Liver (tissue), 9 donors: Measurements from ENCODE around the gene STKLD1. TPM values are rescaled to one million over a fixed set of nuclear protein-coding genes. Genes with fewer than 3 reads are reported as not detected.

Experiments used
- DNase-seq: peaks from one replicate; pipeline ENCODE4 v3.0.0-alpha.2; 2017; ENCODE audit warnings: low spot score
- H3K27ac ChIP-seq, 2 donors: one replicate each; pipeline ENCODE4 v1.7.0; 2013; ENCODE audit warnings: inconsistent platforms in 2 of 2, low read length in 2 of 2, control low read depth in 1 of 2, low read depth in 1 of 2, mild to moderate bottlenecking in 1 of 2
- H3K27me3 ChIP-seq, 4 donors: one replicate each; pipeline versions ENCODE4 v1.6.1 to v1.7.0; 2013; ENCODE audit warnings: low read length in 3 of 4, inconsistent platforms in 1 of 4, mild to moderate bottlenecking in 1 of 4, moderate library complexity in 1 of 4; ENCODE audit not compliant: control insufficient read depth in 4 of 4, insufficient read depth in 4 of 4
- H3K36me3 ChIP-seq, 4 donors: one replicate each; pipeline versions ENCODE4 v1.6.1 to v1.7.0; 2013; ENCODE audit warnings: low read length in 3 of 4, mild to moderate bottlenecking in 3 of 4, low read depth in 1 of 4, moderate library complexity in 1 of 4; ENCODE audit not compliant: control insufficient read depth in 4 of 4, insufficient read depth in 3 of 4
- H3K4me1 ChIP-seq, 4 donors: one replicate each; pipeline versions ENCODE4 v1.6.1 to v1.7.0; 2013; ENCODE audit warnings: low read length in 3 of 4, mild to moderate bottlenecking in 3 of 4, moderate library complexity in 1 of 4; ENCODE audit not compliant: control insufficient read depth in 4 of 4, insufficient read depth in 4 of 4
- H3K4me3 ChIP-seq, 3 donors: one replicate each; pipeline versions ENCODE4 v1.6.1 to v1.7.0; 2013; ENCODE audit warnings: low read length in 3 of 3, control low read depth in 1 of 3, low read depth in 1 of 3, mild to moderate bottlenecking in 1 of 3
- H3K9ac ChIP-seq, 2 donors: one replicate each; pipeline ENCODE4 v1.7.0; 2013; ENCODE audit warnings: low read length in 2 of 2, mild to moderate bottlenecking in 2 of 2, moderate library complexity in 2 of 2, control low read depth in 1 of 2, low read depth in 1 of 2
- H3K9me3 ChIP-seq, 4 donors: one replicate each; pipeline versions ENCODE4 v1.6.1 to v1.7.0; 2013; ENCODE audit warnings: low read length in 3 of 4; ENCODE audit not compliant: control insufficient read depth in 4 of 4
- EGR1 ChIP-seq, 2 donors: IDR thresholded peaks; 2 replicates each; pipeline ENCODE4 v1.6.1; 2016 to 2018; ENCODE audit warnings: antibody characterized with exemption in 2 of 2, low read depth in 2 of 2
- FOXA1 ChIP-seq: IDR thresholded peaks from 2 replicates; pipeline ENCODE4 v1.6.1; 2016; ENCODE audit warnings: antibody characterized with exemption
- FOXA2 ChIP-seq: IDR thresholded peaks from 2 replicates; pipeline ENCODE4 v1.6.1; 2016; ENCODE audit warnings: antibody characterized with exemption
- GABPA ChIP-seq, 2 donors: IDR thresholded peaks in 1 of 2; conservative IDR thresholded peaks in 1 of 2; 2 replicates each; pipeline ENCODE4 v1.6.1; 2016; ENCODE audit warnings: antibody characterized with exemption in 2 of 2, mild to moderate bottlenecking in 1 of 2, moderate library complexity in 1 of 2
- HNF4A ChIP-seq, 2 donors: conservative IDR thresholded peaks; 2 replicates each; pipeline ENCODE4 v1.6.1; 2016; ENCODE audit warnings: antibody characterized with exemption in 2 of 2, mild to moderate bottlenecking in 2 of 2
- HNF4G ChIP-seq: IDR thresholded peaks from 2 replicates; pipeline ENCODE4 v1.6.1; 2016; ENCODE audit warnings: antibody characterized with exemption
- JUND ChIP-seq, 2 donors: IDR thresholded peaks; 2 replicates each; pipeline ENCODE4 v1.6.1; 2016; ENCODE audit warnings: antibody characterized with exemption in 2 of 2
- NR2F2 ChIP-seq: IDR thresholded peaks from 2 replicates; pipeline ENCODE4 v1.6.1; 2016; ENCODE audit warnings: antibody characterized with exemption
- RAD21 ChIP-seq, 2 donors: IDR thresholded peaks; 2 replicates each; pipeline ENCODE4 v1.6.1; 2016; ENCODE audit warnings: antibody characterized with exemption in 2 of 2, mild to moderate bottlenecking in 2 of 2
- RXRA ChIP-seq, 2 donors: IDR thresholded peaks; 2 replicates each; pipeline ENCODE4 v1.6.1; 2017 to 2018; ENCODE audit warnings: antibody characterized with exemption in 2 of 2, mild to moderate bottlenecking in 1 of 2
- SP1 ChIP-seq: IDR thresholded peaks from 2 replicates; pipeline ENCODE4 v1.6.1; 2018; ENCODE audit warnings: antibody characterized with exemption, mild to moderate bottlenecking
- TAF1 ChIP-seq: conservative IDR thresholded peaks from 2 replicates; pipeline ENCODE4 v1.6.1; 2016; ENCODE audit warnings: antibody characterized with exemption, mild to moderate bottlenecking
- YY1 ChIP-seq: IDR thresholded peaks from 2 replicates; pipeline ENCODE4 v1.6.1; 2016; ENCODE audit warnings: antibody characterized with exemption, mild to moderate bottlenecking
- ZBTB33 ChIP-seq: IDR thresholded peaks from 2 replicates; pipeline ENCODE4 v1.6.1; 2016; ENCODE audit warnings: antibody characterized with exemption
- WGBS: extraction: QIAGEN DNeasy Blood & Tissue Kit; methylation state at CpG from one replicate; pipeline ENCODE4 v1.1.7; 2013; 5-methylcytosine and 5-hydroxymethylcytosine counted together
- polyA plus RNA-seq, 2 donors: library from polyadenylated mRNA; stranded (reverse) in 1 of 2; unstranded in 1 of 2; fragments of 200-250 nt in 1 of 2; fragments of >200 nt in 1 of 2; fragmentation: Nextera tagmentation in 1 of 2; extraction: Ambion mirVana in 1 of 2; gene quantifications; one replicate each; pipeline versions ENCODE4 v1.2.1 to v1.2.3, GENCODE V29; 2013 to 2015
- total RNA-seq, 2 donors: library from RNA; depleted of rRNA; stranded (reverse); fragments of >200 nt; gene quantifications; one replicate each; pipeline ENCODE4 v1.2.3, GENCODE V29; 2014
- TF ChIP-seq, protein P1 (sequence below): fragments of 150-350 bp; IDR thresholded peaks from 2 replicates; pipeline ENCODE4 v1.5.1; 2017; ENCODE audit warnings: improper control_type of control experiment, low read depth, low read length; ENCODE audit not compliant: missing input control
- TF ChIP-seq, protein P2 (sequence below): IDR thresholded peaks from 2 replicates; pipeline ENCODE4 v1.6.1; 2016; ENCODE audit warnings: antibody characterized with exemption
- TF ChIP-seq, protein P3 (sequence below): IDR thresholded peaks from 2 replicates; pipeline ENCODE4 v1.6.1; 2016; ENCODE audit warnings: antibody characterized with exemption
- TF ChIP-seq, protein P4 (sequence below): IDR thresholded peaks from 2 replicates; pipeline ENCODE4 v1.6.1; 2016; ENCODE audit warnings: antibody characterized with exemption, mild to moderate bottlenecking
- donor health status: healthy.
- donor health status: healthy.
- donor health status: healthy.
- donor health status: healthy.
- donor health status: healthy.

The STKLD1 gene
- total and polyA plus RNA-seq, 4 donors, result 0.25 to 0.85 (median 0.33) TPM

DNA sequence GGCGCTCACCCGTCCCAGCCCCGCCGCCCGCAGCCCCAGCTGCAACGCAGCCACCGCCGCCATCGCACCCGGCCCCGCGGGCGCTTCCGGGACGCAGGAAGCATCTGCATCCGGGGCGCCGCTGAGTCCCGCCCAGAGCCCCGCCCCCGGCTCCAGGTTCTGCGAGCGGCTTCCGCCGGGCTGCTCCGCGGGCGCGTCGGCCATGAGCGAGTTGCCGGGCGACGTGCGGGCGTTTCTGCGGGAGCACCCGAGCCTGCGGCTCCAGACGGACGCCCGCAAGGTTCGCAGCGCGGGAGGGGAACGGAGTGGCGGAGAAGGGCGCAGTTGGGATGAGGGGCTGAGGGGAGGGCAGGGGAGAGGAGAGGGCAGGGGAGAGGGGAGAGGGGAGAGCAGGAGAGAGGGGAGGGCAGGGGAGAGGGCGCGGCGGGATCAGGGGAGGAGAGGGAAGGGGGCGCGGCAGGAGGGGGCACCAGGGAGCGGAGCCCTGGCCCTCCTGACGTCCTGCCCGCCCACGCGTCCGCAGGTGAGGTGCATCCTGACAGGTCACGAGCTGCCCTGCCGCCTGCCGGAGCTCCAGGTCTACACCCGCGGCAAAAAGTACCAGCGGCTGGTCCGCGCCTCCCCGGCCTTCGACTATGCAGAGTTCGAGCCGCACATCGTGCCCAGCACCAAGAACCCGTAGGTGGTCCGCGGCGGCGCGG is 19.6 kb upstream of the STKLD1 start, which contains the start of the genes SURF1 and SURF2:
SURF1 (minus strand) TSS at position 97 of the 701 bp plus-strand sequence; CDS start at position 63, 34 bp downstream.
SURF2 (plus strand) TSS at position 160 of the 701 bp plus-strand sequence; CDS start at position 203, 43 bp downstream.
- peak; percentile 91 for DNase-seq
- Histone ChIP-seq H3K27ac (peak within 1 kb of the TSS; percentile 57 to 62), H3K9me3 (no peaks in the 10 kb centered on the region), H3K27me3 (no peaks in the 10 kb centered on the region), H3K36me3 (peaks cover 2 to 37% (median 23%) of the 10 kb centered on the region in 4 donors), H3K4me1 (peaks cover 9 to 49% (median 31%) of the 10 kb centered on the region in 4 donors), H3K4me3 (peak within 1 kb of the TSS; percentile 68 to 96 (median 87)), H3K9ac (peak within 1 kb of the TSS; percentile 67 to 70)
- TF ChIP-seq SP1 (no peak), FOXA2 (no peak), NR2F2 (no peak), EGR1 (IDR thresholded peaks at IDR 0.05; ENCODE audit: low read depth in 2 of 2) (peak; percentile 88 to 92), RAD21 (IDR thresholded peaks at IDR 0.05) (peak in 1 of 2 donors; percentile 9), YY1 (peak; percentile 50), GABPA (IDR thresholded peaks at IDR 0.05 in 1 of 2, conservative IDR thresholded peaks at IDR 0.05 in 1 of 2) (peak in 1 of 2 donors; percentile 87)
- TF ChIP-seq, protein P1, sequence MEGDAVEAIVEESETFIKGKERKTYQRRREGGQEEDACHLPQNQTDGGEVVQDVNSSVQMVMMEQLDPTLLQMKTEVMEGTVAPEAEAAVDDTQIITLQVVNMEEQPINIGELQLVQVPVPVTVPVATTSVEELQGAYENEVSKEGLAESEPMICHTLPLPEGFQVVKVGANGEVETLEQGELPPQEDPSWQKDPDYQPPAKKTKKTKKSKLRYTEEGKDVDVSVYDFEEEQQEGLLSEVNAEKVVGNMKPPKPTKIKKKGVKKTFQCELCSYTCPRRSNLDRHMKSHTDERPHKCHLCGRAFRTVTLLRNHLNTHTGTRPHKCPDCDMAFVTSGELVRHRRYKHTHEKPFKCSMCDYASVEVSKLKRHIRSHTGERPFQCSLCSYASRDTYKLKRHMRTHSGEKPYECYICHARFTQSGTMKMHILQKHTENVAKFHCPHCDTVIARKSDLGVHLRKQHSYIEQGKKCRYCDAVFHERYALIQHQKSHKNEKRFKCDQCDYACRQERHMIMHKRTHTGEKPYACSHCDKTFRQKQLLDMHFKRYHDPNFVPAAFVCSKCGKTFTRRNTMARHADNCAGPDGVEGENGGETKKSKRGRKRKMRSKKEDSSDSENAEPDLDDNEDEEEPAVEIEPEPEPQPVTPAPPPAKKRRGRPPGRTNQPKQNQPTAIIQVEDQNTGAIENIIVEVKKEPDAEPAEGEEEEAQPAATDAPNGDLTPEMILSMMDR, result peak; percentile 9
- TF ChIP-seq, protein P2, sequence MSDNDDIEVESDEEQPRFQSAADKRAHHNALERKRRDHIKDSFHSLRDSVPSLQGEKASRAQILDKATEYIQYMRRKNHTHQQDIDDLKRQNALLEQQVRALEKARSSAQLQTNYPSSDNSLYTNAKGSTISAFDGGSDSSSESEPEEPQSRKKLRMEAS, result no peak
- WGBS, result 1% methylated on average over 78 of the region's 78 CpGs

- Histone ChIP-seq H3K27ac (no peak overlapping the region), H3K9me3 (no peaks in the 10 kb centered on the region), H3K4me1 (peaks cover 9 to 54% (median 32%) of the 10 kb centered on the region in 4 donors), H3K27me3 (no peaks in the 10 kb centered on the region), H3K36me3 (peaks cover 8 to 37% (median 23%) of the 10 kb centered on the region in 4 donors), H3K4me3 (no peak overlapping the region), H3K9ac (no peak overlapping the region)
- WGBS, result 85% methylated on average over 14 of the region's 14 CpGs
- no peak for DNase-seq
- TF ChIP-seq FOXA2, result no peak
- TF ChIP-seq, protein P3, sequence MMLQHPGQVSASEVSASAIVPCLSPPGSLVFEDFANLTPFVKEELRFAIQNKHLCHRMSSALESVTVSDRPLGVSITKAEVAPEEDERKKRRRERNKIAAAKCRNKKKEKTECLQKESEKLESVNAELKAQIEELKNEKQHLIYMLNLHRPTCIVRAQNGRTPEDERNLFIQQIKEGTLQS, result no peak
- no peak for TF ChIP-seq EGR1 (IDR thresholded peaks at IDR 0.05; ENCODE audit: low read depth in 2 of 2)
- TF ChIP-seq, protein P1, result no peak
- TF ChIP-seq ZBTB33, result no peak
- TF ChIP-seq, protein P4, sequence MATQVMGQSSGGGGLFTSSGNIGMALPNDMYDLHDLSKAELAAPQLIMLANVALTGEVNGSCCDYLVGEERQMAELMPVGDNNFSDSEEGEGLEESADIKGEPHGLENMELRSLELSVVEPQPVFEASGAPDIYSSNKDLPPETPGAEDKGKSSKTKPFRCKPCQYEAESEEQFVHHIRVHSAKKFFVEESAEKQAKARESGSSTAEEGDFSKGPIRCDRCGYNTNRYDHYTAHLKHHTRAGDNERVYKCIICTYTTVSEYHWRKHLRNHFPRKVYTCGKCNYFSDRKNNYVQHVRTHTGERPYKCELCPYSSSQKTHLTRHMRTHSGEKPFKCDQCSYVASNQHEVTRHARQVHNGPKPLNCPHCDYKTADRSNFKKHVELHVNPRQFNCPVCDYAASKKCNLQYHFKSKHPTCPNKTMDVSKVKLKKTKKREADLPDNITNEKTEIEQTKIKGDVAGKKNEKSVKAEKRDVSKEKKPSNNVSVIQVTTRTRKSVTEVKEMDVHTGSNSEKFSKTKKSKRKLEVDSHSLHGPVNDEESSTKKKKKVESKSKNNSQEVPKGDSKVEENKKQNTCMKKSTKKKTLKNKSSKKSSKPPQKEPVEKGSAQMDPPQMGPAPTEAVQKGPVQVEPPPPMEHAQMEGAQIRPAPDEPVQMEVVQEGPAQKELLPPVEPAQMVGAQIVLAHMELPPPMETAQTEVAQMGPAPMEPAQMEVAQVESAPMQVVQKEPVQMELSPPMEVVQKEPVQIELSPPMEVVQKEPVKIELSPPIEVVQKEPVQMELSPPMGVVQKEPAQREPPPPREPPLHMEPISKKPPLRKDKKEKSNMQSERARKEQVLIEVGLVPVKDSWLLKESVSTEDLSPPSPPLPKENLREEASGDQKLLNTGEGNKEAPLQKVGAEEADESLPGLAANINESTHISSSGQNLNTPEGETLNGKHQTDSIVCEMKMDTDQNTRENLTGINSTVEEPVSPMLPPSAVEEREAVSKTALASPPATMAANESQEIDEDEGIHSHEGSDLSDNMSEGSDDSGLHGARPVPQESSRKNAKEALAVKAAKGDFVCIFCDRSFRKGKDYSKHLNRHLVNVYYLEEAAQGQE, result no peak
- TF ChIP-seq RAD21 (IDR thresholded peaks at IDR 0.05), result no peak
- TF ChIP-seq TAF1, result no peak
- TF ChIP-seq, protein P2, result no peak
- TF ChIP-seq YY1, result no peak
- TF ChIP-seq NR2F2, result no peak
- no peak for TF ChIP-seq GABPA (IDR thresholded peaks at IDR 0.05 in 1 of 2, conservative IDR thresholded peaks at IDR 0.05 in 1 of 2)
- TF ChIP-seq HNF4A (conservative IDR thresholded peaks at IDR 0.05), result no peak
- no peak for TF ChIP-seq RXRA (IDR thresholded peaks at IDR 0.05)
- TF ChIP-seq SP1, result no peak
- no peak for TF ChIP-seq FOXA1
- TF ChIP-seq JUND (IDR thresholded peaks at IDR 0.05), result no peak
- no peak for TF ChIP-seq HNF4G
These were observed 18.5 kb upstream of the STKLD1 start for GRCh38 chr9:133357656-133358055.
